Lung (tissue), 12 donors: ENCODE data around the gene CYB5D1. TPM values are rescaled to one million over a fixed set of nuclear protein-coding genes. Genes with fewer than 3 reads are reported as not detected.

Source experiments
- ATAC-seq: fragments of 200-7000 bp; cut with Tn5 transposase; one replicate; pipeline ENCODE4 v1.9.1; 2020; ENCODE audit warnings: moderate number of reproducible peaks; ENCODE audit not compliant: insufficient read depth, low FRiP score
- DNase-seq, 3 donors: peaks; one replicate each; pipeline ENCODE4 v3.0.0-alpha.2; 2013 to 2017
- H3K27ac ChIP-seq, 2 donors: one replicate each; pipeline ENCODE4 v1.5.1; 2013; ENCODE audit warnings: mild to moderate bottlenecking in 2 of 2, moderate library complexity in 2 of 2, control low read depth in 1 of 2, inconsistent platforms in 1 of 2, low read depth in 1 of 2, low read length in 1 of 2
- H3K27me3 ChIP-seq, 3 donors: one replicate each; pipeline ENCODE4 v1.5.1; 2013; ENCODE audit warnings: low read length in 2 of 3; ENCODE audit not compliant: control insufficient read depth in 3 of 3, insufficient read depth in 3 of 3
- H3K36me3 ChIP-seq, 4 donors: one replicate each; pipeline ENCODE4 v1.5.1; 2013; ENCODE audit warnings: low read length in 4 of 4, mild to moderate bottlenecking in 1 of 4, moderate library complexity in 1 of 4; ENCODE audit not compliant: control insufficient read depth in 4 of 4, insufficient read depth in 4 of 4
- H3K4me1 ChIP-seq, 5 donors: one replicate each; pipeline ENCODE4 v1.5.1; 2013; ENCODE audit warnings: low read length in 5 of 5, mild to moderate bottlenecking in 2 of 5, moderate library complexity in 1 of 5; ENCODE audit not compliant: control insufficient read depth in 5 of 5, insufficient read depth in 5 of 5
- H3K4me3 ChIP-seq: one replicate; pipeline ENCODE4 v1.5.1; 2013; ENCODE audit warnings: mild to moderate bottlenecking, control low read depth, moderate library complexity
- H3K9ac ChIP-seq, 2 donors: one replicate each; pipeline ENCODE4 v1.5.1; 2013; ENCODE audit warnings: low read length in 2 of 2, control low read depth in 1 of 2; ENCODE audit not compliant: insufficient read depth in 1 of 2
- H3K9me3 ChIP-seq, 4 donors: one replicate each; pipeline ENCODE4 v1.5.1; 2013; ENCODE audit warnings: low read length in 3 of 4, mild to moderate bottlenecking in 1 of 4, moderate library complexity in 1 of 4; ENCODE audit not compliant: control insufficient read depth in 4 of 4, insufficient read depth in 3 of 4
- CTCF ChIP-seq: IDR thresholded peaks from 2 replicates; pipeline ENCODE4 v1.5.1; 2012; ENCODE audit warnings: mild to moderate bottlenecking; ENCODE audit errors: control extremely low read depth, extremely low read depth
- WGBS, 2 donors: extraction: QIAGEN DNeasy Blood & Tissue Kit; methylation state at CpG; one replicate each; pipeline ENCODE4 v1.1.7; 2013; 5-methylcytosine and 5-hydroxymethylcytosine counted together
- polyA plus RNA-seq, 2 donors: library from polyadenylated mRNA; stranded (reverse); fragments of 200-250 nt; gene quantifications; one replicate each; pipeline ENCODE4 v1.2.1, GENCODE V29; 2013
- total RNA-seq, 2 donors: library from RNA; depleted of rRNA in 1 of 2; stranded (reverse); fragments of >200 nt in 1 of 2; gene quantifications; one replicate each; pipeline ENCODE4 v1.2.1, GENCODE V29; 2014 to 2021
- donor health status: control.
- donor health status: control.
- donor health status: Bipolar disorder and iron deficiency.
- donor health status: healthy.
- donor health status: DM: yes; HTN: yes; CAD: no.

Gene CYB5D1
- total and polyA plus RNA-seq, 4 donors: 5.5 to 21.6 (median 14.0) TPM

GRCh38 chr17:7848739-7849129 lies 9.1 kb upstream of the CYB5D1 start:
- Histone ChIP-seq H3K27ac (no peak overlapping the region), H3K4me1 (peaks cover 0 to 15% (median 4%) of the 10 kb centered on the region in 5 donors), H3K4me3 (no peak overlapping the region), H3K9ac (no peak overlapping the region), H3K27me3 (no peaks in the 10 kb centered on the region), H3K9me3 (no peaks in the 10 kb centered on the region), H3K36me3 (peaks cover 8 to 70% (median 37%) of the 10 kb centered on the region in 4 donors)
- no peak for TF ChIP-seq CTCF
- ATAC-seq: no peak
- 94 to 95% methylated on average over 21 of the region's 21 CpGs for WGBS, 2 donors
- DNase-seq: no peak

DNA sequence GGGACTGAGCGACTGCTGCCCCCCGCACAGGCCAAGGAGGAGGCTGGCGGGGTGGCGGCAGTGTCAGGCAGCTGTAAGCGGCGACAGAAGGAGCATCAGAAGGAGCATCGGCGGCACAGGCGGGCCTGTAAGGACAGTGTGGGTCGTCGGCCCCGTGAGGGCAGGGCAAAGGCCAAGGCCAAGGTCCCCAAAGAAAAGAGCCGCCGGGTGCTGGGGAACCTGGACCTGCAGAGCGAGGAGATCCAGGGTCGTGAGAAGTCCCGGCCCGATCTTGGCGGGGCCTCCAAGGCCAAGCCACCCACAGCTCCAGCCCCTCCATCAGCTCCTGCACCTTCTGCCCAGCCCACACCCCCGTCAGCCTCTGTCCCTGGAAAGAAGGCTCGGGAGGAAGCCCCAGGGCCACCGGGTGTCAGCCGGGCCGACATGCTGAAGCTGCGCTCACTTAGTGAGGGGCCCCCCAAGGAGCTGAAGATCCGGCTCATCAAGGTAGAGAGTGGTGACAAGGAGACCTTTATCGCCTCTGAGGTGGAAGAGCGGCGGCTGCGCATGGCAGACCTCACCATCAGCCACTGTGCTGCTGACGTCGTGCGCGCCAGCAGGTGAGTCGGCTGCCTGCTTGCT lies 8.6 kb upstream of the CYB5D1 start:
- H3K4me1 ChIP-seq: peaks cover 0 to 12% (median 4%) of the 10 kb centered on the region in 5 donors
- no peak for TF ChIP-seq CTCF
- H3K4me3 ChIP-seq: no peak overlapping the region
- no peaks in the 10 kb centered on the region for H3K27me3 ChIP-seq
- no peak overlapping the region for H3K27ac ChIP-seq
- WGBS, 2 donors: 91 to 93% methylated on average over 35 of the region's 35 CpGs
- ATAC-seq: no peak
- peaks cover 8 to 73% (median 37%) of the 10 kb centered on the region in 4 donors for H3K36me3 ChIP-seq
- H3K9ac ChIP-seq: no peak overlapping the region
- H3K9me3 ChIP-seq: no peaks in the 10 kb centered on the region
- no peak for DNase-seq

DNA sequence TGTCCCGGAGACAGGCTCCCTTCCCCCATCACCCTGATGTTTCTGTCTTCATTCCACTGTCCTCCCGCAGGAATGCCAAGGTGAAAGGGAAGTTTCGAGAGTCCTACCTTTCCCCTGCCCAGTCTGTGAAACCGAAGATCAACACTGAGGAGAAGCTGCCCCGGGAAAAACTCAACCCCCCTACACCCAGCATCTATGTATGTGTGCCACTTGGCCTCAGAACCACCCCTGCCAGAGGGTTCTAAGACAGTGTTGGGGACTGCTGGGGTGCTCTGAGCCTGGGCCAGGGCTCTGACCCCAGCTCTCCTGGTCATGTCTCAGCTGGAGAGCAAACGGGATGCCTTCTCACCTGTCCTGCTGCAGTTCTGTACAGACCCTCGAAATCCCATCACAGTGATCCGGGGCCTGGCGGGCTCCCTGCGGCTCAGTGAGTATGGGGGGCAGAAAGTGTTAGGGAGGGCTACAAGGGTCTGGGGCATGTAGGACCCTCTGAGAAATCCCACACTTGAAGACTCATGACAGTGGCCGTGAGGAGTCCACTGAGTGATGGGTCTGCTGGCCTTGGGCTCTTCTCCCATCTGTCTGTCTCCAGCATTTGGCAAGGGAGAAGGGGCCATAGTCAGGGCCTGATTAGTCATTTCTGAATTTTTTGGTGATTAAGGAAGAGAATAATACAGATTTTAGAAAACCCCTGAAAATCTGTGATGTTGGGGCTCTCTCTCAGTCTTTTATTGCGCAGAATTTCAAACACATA lies 7.9 kb upstream of the CYB5D1 start:
- Histone ChIP-seq H3K4me1 (peaks cover 0 to 7% (median 4%) of the 10 kb centered on the region in 5 donors), H3K36me3 (peaks cover 8 to 73% (median 37%) of the 10 kb centered on the region in 4 donors), H3K9me3 (no peaks in the 10 kb centered on the region), H3K27ac (no peak overlapping the region), H3K4me3 (no peak overlapping the region), H3K27me3 (no peaks in the 10 kb centered on the region), H3K9ac (no peak overlapping the region)
- TF ChIP-seq CTCF: no peak
- DNase-seq (no peak), ATAC-seq (no peak)
- WGBS, 2 donors: 85 to 90% methylated on average over 12 of the region's 12 CpGs
